HG02610 (cell line): ENCODE data around the gene MCFD2.
"Not testable (repeated sequence)": the region's sequence is repeated elsewhere in the genome, so short reads cannot be mapped to it uniquely, and the experiment has no call there.

Source experiments
- ATAC-seq: cut with Tn5 transposase; IDR thresholded peaks from one replicate; pipeline ENCODE4 v1.9.1; 2021; ENCODE audit warnings: mild to moderate bottlenecking, moderate library complexity; ENCODE audit not compliant: unreplicated experiment

MCFD2 gene

GRCh38 chr2:46875962-46876689 lies 39.5 kb downstream of the MCFD2 start:
- ATAC-seq, result not testable (repeated sequence)

DNA sequence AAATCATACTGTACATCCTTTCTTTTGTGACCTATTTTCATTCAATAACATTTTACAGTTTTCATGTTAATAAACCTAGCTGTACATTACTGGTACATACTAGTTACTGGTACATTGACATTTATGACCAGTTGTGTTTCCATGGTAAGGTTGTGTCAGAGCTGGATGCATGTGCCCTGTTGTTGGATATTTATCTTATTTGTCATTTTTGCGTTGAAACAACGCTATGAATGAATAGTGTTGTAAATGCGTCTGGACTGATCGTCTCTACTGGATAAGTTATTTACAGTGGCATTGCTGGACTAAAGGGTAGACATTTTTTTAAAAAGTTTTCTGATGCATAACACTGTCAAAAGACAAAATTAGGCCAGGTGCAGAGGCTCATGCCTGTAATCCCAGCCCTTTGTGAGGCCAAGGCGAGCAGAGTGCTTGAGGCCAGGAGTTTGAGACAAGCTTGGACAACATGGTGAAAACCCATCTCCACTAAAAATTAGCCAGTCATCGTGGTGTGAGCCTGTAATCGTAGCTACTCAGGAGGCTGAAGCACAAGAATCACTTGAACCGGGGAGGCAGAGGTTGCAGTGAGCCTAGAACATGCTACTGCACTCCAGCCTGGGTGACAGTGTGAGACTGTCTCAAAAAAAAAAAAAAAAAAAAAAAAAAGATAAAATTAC lies 40.2 kb downstream of the MCFD2 start:
- ATAC-seq, result no peak

DNA sequence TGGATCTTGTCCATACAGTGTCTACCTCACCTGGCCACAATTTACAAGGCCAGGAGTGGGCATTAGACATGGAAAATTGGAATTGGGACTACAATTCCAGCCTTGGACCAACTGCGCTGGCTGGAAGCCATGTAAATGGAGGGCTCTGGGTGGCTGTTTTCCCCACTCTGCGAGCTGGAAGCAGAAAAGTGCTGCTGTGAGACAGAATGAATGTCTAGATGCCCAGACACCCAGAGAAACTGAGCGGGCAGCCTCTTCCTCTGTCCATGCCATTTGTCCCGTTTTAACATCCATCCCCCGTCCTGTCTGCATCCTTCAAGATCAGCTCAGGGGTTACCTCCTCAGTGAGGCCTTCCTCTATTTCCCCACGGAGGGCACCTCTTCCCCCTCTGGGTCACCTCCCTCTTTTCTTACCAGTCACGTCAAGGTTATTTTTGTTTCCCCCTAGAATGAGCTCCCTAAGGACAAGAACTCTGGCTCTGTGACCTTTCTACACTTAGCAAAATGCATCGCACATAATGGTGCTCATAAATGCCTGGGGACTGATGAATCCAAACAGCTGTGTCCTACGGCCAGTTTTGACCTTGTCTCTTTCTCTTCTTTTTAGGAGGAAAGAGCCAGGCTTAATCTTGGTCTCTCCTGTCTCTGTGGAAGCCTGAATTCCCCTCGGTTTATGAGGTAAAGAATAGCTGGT lies 41.2 kb downstream of the MCFD2 start:
- no peak for ATAC-seq

- no peak for ATAC-seq
Observed at GRCh38 chr2:46873604-46874068, 42.0 kb downstream of the MCFD2 start.

- ATAC-seq, result no peak
Observed at GRCh38 chr2:46872902-46873603, 42.6 kb downstream of the MCFD2 start.

GRCh38 chr2:46871976-46872381 lies 43.6 kb downstream of the MCFD2 start:
- ATAC-seq, result no peak

DNA sequence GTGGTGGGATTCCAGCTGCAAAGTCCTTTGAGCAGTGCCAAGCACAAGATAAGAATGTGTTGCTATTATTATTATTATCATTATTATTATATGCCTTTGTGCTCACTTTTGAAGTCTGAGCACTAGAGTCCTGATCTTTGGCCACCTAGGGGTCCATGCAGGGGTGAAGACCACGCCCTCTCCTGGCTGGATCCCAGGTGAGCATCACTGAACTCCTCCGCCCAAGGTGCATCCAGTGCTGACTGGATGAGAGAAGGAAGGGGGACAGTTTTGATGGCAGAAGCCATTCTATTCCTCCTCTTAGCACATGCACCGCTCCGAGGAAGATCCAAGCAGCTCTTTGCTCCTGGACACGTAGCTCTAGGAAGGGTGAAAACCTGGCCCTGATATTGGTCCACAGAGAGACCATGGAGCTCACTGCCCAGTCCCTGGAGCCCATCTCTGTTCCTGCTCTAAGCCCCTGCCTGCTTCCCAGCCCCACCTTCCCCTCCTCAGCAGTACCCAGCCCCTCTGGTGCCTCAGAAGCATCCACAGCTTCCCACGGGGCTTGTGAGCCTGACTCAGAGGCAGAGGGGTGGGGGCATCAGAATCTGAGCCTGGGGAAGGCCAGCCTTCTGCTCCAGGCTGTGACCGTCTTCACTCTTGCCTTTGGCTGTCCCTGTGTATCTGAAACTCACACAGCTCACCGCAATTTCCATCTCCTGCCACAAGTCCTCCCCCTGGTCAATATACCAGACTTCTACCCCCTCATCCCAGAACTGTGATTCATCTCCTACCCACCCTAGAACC lies 45.4 kb downstream of the MCFD2 start:
- no peak for ATAC-seq

DNA sequence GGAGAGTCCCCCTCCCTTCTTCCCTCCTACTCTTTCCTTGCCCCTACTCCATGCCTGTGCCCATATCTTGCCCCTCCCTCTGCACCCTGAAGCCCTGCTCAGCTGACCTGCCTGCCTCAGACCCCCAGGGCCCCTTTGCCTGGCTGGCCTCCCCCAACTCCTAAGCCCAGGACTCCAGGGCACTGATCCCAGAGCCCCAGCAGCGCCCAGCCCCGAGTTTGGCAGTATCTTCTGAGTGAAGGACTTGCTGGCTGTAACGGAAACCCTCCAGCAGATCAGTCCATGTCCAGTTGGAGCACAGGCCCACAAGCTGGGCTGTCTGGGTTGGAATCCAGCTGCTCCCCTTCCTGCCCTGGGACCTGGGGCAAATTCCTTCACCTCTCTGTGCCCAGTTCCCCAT lies 46.0 kb downstream of the MCFD2 start:
- ATAC-seq, result no peak

DNA sequence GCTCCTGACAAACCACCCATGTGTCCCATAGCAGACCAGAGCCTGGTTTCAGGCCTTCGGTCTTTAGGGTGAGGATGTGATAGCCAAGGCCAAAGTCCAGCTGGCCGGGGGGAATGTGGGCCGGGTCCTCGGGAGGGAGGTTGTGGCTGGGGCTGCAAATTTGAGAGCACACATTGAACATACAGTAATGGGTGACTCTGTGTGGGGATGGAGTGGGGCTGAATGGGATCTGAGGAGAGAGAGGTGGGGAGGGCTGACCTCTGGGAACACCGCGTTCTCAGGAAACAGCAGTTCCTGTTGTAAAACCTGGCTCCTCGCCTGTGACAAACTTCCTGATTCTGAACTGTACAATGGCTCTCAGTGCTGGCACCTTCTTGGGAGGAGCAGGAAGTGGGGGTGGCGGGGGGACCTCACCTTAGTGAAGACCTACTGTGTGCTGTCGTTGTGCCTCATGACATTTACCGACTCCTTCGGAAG lies 48.8 kb downstream of the MCFD2 start:
- no peak for ATAC-seq

- ATAC-seq, result no peak
Observed at GRCh38 chr2:46865181-46865970, 50.2 kb downstream of the MCFD2 start.

GRCh38 chr2:46863882-46864281 lies 51.7 kb downstream of the MCFD2 start:
- no peak for ATAC-seq

GRCh38 chr2:46862514-46862913 lies 53.1 kb downstream of the MCFD2 start:
- ATAC-seq, result no peak

- ATAC-seq, result no peak
Observed at GRCh38 chr2:46861916-46862315, 53.7 kb downstream of the MCFD2 start.

DNA sequence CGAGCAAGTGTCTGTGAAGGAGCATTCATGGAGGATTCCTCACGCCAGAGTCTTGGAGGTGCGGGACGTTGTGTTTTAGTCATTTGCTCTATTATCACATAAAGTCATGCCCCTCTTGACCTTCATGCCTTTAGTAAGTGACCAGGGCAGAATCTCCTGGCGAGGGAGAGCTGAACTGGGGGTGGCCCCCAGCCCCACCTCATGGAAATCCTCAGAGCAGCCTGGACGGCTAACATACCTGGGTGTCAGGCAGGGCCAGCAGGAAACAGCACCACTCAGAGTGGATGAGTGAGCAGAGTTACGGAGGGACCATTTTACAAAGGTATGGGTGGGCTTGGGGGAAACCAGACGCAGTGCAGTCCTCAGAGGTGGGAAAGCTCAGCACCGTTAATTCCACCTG lies 56.1 kb downstream of the MCFD2 start:
- ATAC-seq, result no peak

- ATAC-seq, result no peak
Observed at GRCh38 chr2:46858702-46859090, 56.9 kb downstream of the MCFD2 start.

GRCh38 chr2:46857871-46858701 lies 57.5 kb downstream of the MCFD2 start:
- no peak for ATAC-seq

- ATAC-seq, result no peak
Observed at GRCh38 chr2:46856336-46856735, 59.3 kb downstream of the MCFD2 start.

- no peak for ATAC-seq
Observed at GRCh38 chr2:46855805-46856204, 59.8 kb downstream of the MCFD2 start.

GRCh38 chr2:46854260-46854659 lies 61.3 kb downstream of the MCFD2 start:
- ATAC-seq, result no peak
